Stomach smooth muscle (tissue), 2 donors: ENCODE results near the gene DLG3.

Experiments used
- H3K27ac ChIP-seq: one replicate; pipeline ENCODE4 v1.7.0; 2013; ENCODE audit warnings: mild to moderate bottlenecking, low read length, inconsistent platforms
- H3K27me3 ChIP-seq, 2 donors: one replicate each; pipeline ENCODE4 v1.7.0; 2013; ENCODE audit warnings: low read length in 2 of 2; ENCODE audit not compliant: insufficient read depth in 2 of 2, control insufficient read depth in 1 of 2
- H3K36me3 ChIP-seq, 2 donors: one replicate each; pipeline ENCODE4 v1.7.0; 2013; ENCODE audit warnings: low read length in 2 of 2; ENCODE audit not compliant: control insufficient read depth in 2 of 2, insufficient read depth in 2 of 2
- H3K4me1 ChIP-seq: one replicate; pipeline ENCODE4 v1.7.0; 2013; ENCODE audit warnings: low read length; ENCODE audit not compliant: control insufficient read depth, insufficient read depth
- H3K4me3 ChIP-seq, 2 donors: one replicate each; pipeline ENCODE4 v1.7.0; 2013; ENCODE audit warnings: low read length in 2 of 2
- H3K9ac ChIP-seq, 2 donors: one replicate each; pipeline ENCODE4 v1.7.0; 2013; ENCODE audit warnings: low read length in 2 of 2, mild to moderate bottlenecking in 1 of 2
- H3K9me3 ChIP-seq, 2 donors: one replicate each; pipeline ENCODE4 v1.7.0; 2013; ENCODE audit warnings: low read length in 2 of 2; ENCODE audit not compliant: control insufficient read depth in 2 of 2
- donor health status: healthy.
- donor health status: Pancreatic carcinoma.

Gene DLG3

GRCh38 chrX:70525733-70526132, 81.1 kb downstream of the DLG3 start:
- Histone ChIP-seq H3K27me3 (peaks cover 0 to 7% of the 10 kb centered on the region in 2 donors), H3K9ac (no peak overlapping the region), H3K36me3 (no peaks in the 10 kb centered on the region), H3K4me1 (no peaks in the 10 kb centered on the region), H3K4me3 (no peak overlapping the region), H3K9me3 (no peaks in the 10 kb centered on the region), H3K27ac (no peak overlapping the region)

- H3K27me3 ChIP-seq = peaks cover 0 to 10% of the 10 kb centered on the region in 2 donors
- H3K4me1 ChIP-seq = no peaks in the 10 kb centered on the region
- H3K9me3 ChIP-seq = no peaks in the 10 kb centered on the region
- no peaks in the 10 kb centered on the region for H3K36me3 ChIP-seq
- H3K27ac ChIP-seq = no peak overlapping the region
- H3K4me3 ChIP-seq = no peak overlapping the region
- H3K9ac ChIP-seq = no peak overlapping the region
Observed at GRCh38 chrX:70527053-70527452, 82.4 kb downstream of the DLG3 start.

GRCh38 chrX:70527610-70528345, 83.1 kb downstream of the DLG3 start:
- Histone ChIP-seq H3K27ac (no peak overlapping the region), H3K27me3 (peaks cover 0 to 10% of the 10 kb centered on the region in 2 donors), H3K36me3 (no peaks in the 10 kb centered on the region), H3K9me3 (no peaks in the 10 kb centered on the region), H3K4me1 (no peaks in the 10 kb centered on the region), H3K4me3 (no peak overlapping the region), H3K9ac (no peak overlapping the region)

- H3K27ac ChIP-seq = no peak overlapping the region
- H3K27me3 ChIP-seq = peaks cover 0 to 3% of the 10 kb centered on the region in 2 donors
- H3K9ac ChIP-seq = no peak overlapping the region
- H3K36me3 ChIP-seq = no peaks in the 10 kb centered on the region
- no peaks in the 10 kb centered on the region for H3K4me1 ChIP-seq
- H3K4me3 ChIP-seq = no peak overlapping the region
- H3K9me3 ChIP-seq = no peaks in the 10 kb centered on the region
Observed at GRCh38 chrX:70535198-70535597, 90.6 kb downstream of the DLG3 start.

- Histone ChIP-seq H3K4me1 (no peaks in the 10 kb centered on the region), H3K4me3 (no peak overlapping the region), H3K9me3 (no peaks in the 10 kb centered on the region), H3K9ac (no peak overlapping the region), H3K27ac (no peak overlapping the region), H3K27me3 (peaks cover 0 to 6% of the 10 kb centered on the region in 2 donors), H3K36me3 (no peaks in the 10 kb centered on the region)
Observed at GRCh38 chrX:70549429-70549828, 104.8 kb downstream of the DLG3 start.

GRCh38 chrX:70552130-70552704, 107.6 kb downstream of the DLG3 start:
- H3K4me1 ChIP-seq = no peaks in the 10 kb centered on the region
- no peaks in the 10 kb centered on the region for H3K9me3 ChIP-seq
- peaks cover 0 to 6% of the 10 kb centered on the region in 2 donors for H3K27me3 ChIP-seq
- no peak overlapping the region for H3K27ac ChIP-seq
- no peak overlapping the region for H3K4me3 ChIP-seq
- H3K36me3 ChIP-seq = no peaks in the 10 kb centered on the region
- no peak overlapping the region for H3K9ac ChIP-seq

- Histone ChIP-seq H3K36me3 (no peaks in the 10 kb centered on the region), H3K27me3 (peaks cover 0 to 6% of the 10 kb centered on the region in 2 donors), H3K4me3 (no peak overlapping the region), H3K9ac (no peak overlapping the region), H3K27ac (no peak overlapping the region), H3K9me3 (no peaks in the 10 kb centered on the region), H3K4me1 (no peaks in the 10 kb centered on the region)
Observed at GRCh38 chrX:70553516-70553915, 108.9 kb downstream of the DLG3 start.

GRCh38 chrX:70554081-70554480, 109.4 kb downstream of the DLG3 start:
- H3K27me3 ChIP-seq = peaks cover 0 to under 1% of the 10 kb centered on the region in 2 donors
- H3K9ac ChIP-seq = no peak overlapping the region
- no peak overlapping the region for H3K4me3 ChIP-seq
- H3K9me3 ChIP-seq = no peaks in the 10 kb centered on the region
- H3K27ac ChIP-seq = no peak overlapping the region
- no peaks in the 10 kb centered on the region for H3K4me1 ChIP-seq
- H3K36me3 ChIP-seq = no peaks in the 10 kb centered on the region

- Histone ChIP-seq H3K9ac (no peak overlapping the region), H3K4me3 (no peak overlapping the region), H3K36me3 (no peaks in the 10 kb centered on the region), H3K27me3 (no peaks in the 10 kb centered on the region), H3K27ac (no peak overlapping the region), H3K4me1 (no peaks in the 10 kb centered on the region), H3K9me3 (no peaks in the 10 kb centered on the region)
Observed at GRCh38 chrX:70554523-70554922, 109.9 kb downstream of the DLG3 start.

GRCh38 chrX:70554948-70555347, 110.3 kb downstream of the DLG3 start:
- H3K36me3 ChIP-seq = no peaks in the 10 kb centered on the region
- no peaks in the 10 kb centered on the region for H3K4me1 ChIP-seq
- H3K4me3 ChIP-seq = no peak overlapping the region
- H3K27me3 ChIP-seq = no peaks in the 10 kb centered on the region
- H3K27ac ChIP-seq = no peak overlapping the region
- H3K9me3 ChIP-seq = peaks cover 0 to 2% of the 10 kb centered on the region in 2 donors
- no peak overlapping the region for H3K9ac ChIP-seq
